Osteocyte (in vitro differentiated cells): ENCODE data around the gene ZNF775. TPM values are rescaled to one million over a fixed set of nuclear protein-coding genes. Genes with fewer than 3 reads are reported as not detected.

ENCODE experiments used
- DNase-seq: peaks from one replicate; pipeline ENCODE4 v3.0.0; 2021; ENCODE audit warnings: mixed read lengths; ENCODE audit not compliant: unreplicated experiment; ENCODE audit errors: extremely low spot score
- H3K27ac Mint-ChIP-seq: one replicate; pipeline ENCODE4 v1.8.0; 2021; ENCODE audit warnings: mild to moderate bottlenecking, mixed read lengths; ENCODE audit not compliant: unreplicated experiment
- H3K27me3 Mint-ChIP-seq: one replicate; pipeline ENCODE4 v1.8.0; 2021; ENCODE audit warnings: mixed read lengths; ENCODE audit not compliant: unreplicated experiment
- H3K36me3 Mint-ChIP-seq: one replicate; pipeline ENCODE4 v1.8.0; 2021; ENCODE audit warnings: mixed read lengths; ENCODE audit not compliant: unreplicated experiment
- H3K4me1 Mint-ChIP-seq: one replicate; pipeline ENCODE4 v1.8.0; 2021; ENCODE audit warnings: mixed read lengths; ENCODE audit not compliant: unreplicated experiment
- H3K4me3 Mint-ChIP-seq: one replicate; pipeline ENCODE4 v1.8.0; 2021; ENCODE audit warnings: mild to moderate bottlenecking, moderate library complexity, mixed read lengths; ENCODE audit not compliant: unreplicated experiment
- H3K9me3 Mint-ChIP-seq: one replicate; pipeline ENCODE4 v1.8.0; 2021; ENCODE audit warnings: mixed read lengths; ENCODE audit not compliant: unreplicated experiment
- CTCF ChIP-seq: fragments of 200-600 bp; sonication (generic); IDR thresholded peaks from 2 replicates; pipeline ENCODE4 v1.5.0; 2021; ENCODE audit warnings: antibody characterized with exemption, mild to moderate bottlenecking, moderate library complexity
- total RNA-seq: library from RNA; stranded (reverse); gene quantifications from 2 replicates; pipeline ENCODE4 v1.2.1, GENCODE V29; 2021

ZNF775 gene
- total RNA-seq, 1 donor from 2014 or later: 5.9 TPM

DNA sequence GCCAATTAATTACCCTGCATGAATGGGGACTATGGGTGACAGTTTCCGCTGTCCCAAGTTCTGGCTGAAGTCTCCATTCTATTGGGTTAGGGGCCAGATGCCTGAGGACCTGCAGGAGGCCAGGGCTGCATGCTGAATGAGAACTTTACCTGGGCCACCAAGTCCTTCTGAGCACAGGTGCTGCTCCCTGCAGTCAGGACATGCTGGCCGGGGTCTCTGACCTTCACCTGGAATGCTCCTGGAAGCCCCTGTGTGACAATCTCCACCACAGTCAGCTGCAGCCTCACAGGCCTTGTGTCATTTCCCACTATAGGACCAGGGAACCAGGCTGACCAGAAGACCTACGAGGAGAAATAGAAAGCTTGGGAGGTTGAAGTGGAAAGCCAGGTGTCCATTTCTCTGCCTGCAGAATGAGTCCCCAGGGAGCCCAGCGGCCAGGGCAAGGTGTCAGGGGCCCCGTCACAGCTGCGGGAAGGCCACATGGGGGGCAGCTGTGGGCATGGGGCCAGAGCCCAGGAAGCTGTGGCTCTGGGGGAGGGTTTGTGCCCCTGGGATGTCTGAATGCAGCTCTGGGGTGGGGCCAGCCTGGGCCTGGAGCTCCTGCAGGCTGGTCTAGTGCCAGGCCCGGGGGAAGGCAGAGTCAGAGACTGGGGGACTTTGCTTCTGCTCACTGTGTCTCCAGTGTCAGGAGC, 65.7 kb downstream of the ZNF775 start:
- DNase-seq: peak; percentile 74
- H3K36me3 Mint-ChIP-seq: no peaks in the 10 kb centered on the region
- no peaks in the 10 kb centered on the region for H3K4me1 Mint-ChIP-seq
- no peak overlapping the region for H3K27ac Mint-ChIP-seq
- H3K27me3 Mint-ChIP-seq: peaks cover 13% of the 10 kb centered on the region
- no peak for TF ChIP-seq CTCF
- peaks cover 11% of the 10 kb centered on the region for H3K9me3 Mint-ChIP-seq
- no peak overlapping the region for H3K4me3 Mint-ChIP-seq

DNA sequence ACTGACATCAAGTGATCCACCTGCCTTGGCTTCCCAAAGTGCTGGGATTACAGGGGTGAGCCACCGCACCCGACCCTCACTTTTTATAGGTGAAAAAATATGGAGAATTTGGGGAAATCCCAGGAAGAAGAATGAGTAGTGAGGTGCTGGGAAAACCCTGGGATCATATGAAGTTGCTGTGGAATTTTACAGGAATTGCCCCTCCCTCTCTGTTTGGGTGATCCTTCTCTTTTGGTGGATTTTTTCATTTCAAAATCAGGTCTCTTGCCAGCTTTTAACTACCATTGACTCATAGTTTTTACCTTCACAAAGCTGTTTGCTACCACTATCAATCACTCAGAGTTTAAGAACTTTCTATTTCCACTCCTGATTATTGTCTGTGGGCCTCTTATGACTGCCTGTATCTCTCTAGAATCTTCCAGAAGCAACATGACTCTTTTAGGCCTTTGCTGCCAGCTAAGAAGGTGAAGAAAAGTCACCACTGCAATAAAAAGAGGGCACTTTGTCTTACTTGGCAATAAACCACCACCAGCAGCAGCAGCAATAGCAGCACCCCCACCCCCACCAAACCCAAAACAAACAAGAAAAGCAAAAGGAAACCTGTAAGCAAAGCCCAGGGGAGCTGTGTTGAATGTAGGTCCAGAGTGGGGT, 67.3 kb downstream of the ZNF775 start:
- H3K36me3 Mint-ChIP-seq: no peaks in the 10 kb centered on the region
- no peaks in the 10 kb centered on the region for H3K4me1 Mint-ChIP-seq
- peaks cover 18% of the 10 kb centered on the region for H3K27me3 Mint-ChIP-seq
- peaks cover 9% of the 10 kb centered on the region for H3K9me3 Mint-ChIP-seq
- H3K27ac Mint-ChIP-seq: no peak overlapping the region
- TF ChIP-seq CTCF: no peak
- peak; percentile 53 for DNase-seq
- no peak overlapping the region for H3K4me3 Mint-ChIP-seq

Other genes starting within 250 kb of the ZNF775 start
- not detected in 2 replicates for gene LRRC61, start 56.0 kb upstream of the ZNF775 start, total RNA-seq
- not detected in 2 replicates for gene ACTR3C, start 55.8 kb upstream of the ZNF775 start, total RNA-seq
- gene RARRES2, start 37.7 kb upstream of the ZNF775 start, total RNA-seq: not detected in 2 replicates
- gene REPIN1, start 10.5 kb upstream of the ZNF775 start, total RNA-seq: 66.3 and 72.9 TPM in 2 replicates
- not detected in 2 replicates for gene GIMAP8, start 71.3 kb downstream of the ZNF775 start, total RNA-seq
- gene GIMAP7, start 135.5 kb downstream of the ZNF775 start, total RNA-seq: not detected in 2 replicates
- gene GIMAP4, start 188.1 kb downstream of the ZNF775 start, total RNA-seq: not detected in 2 replicates